ENCODE data around the gene KLC4. TPM values are rescaled to one million over a fixed set of nuclear protein-coding genes. Genes with fewer than 3 reads are reported as not detected.

The KLC4 gene
- total RNA-seq, 1 donor from 2014 or later, result 71.6 TPM

Other genes starting within 250 kb of the KLC4 start
- gene RPL7L1, start 180.0 kb upstream of the KLC4 start, total RNA-seq, result 61.1 TPM
- 0.37 TPM for gene PTCRA, start 143.6 kb upstream of the KLC4 start, total RNA-seq
- gene CNPY3, start 130.2 kb upstream of the KLC4 start, total RNA-seq, result 88.9 TPM
- gene GNMT, start 98.9 kb upstream of the KLC4 start, total RNA-seq, result 0.52 TPM
- 53.0 TPM for gene PEX6, start 80.5 kb upstream of the KLC4 start, total RNA-seq
- gene PPP2R5D, start 75.1 kb upstream of the KLC4 start, total RNA-seq, result 34.9 TPM
- gene MEA1, start 45.7 kb upstream of the KLC4 start, total RNA-seq, result 66.3 TPM
- 93.8 TPM for gene KLHDC3, start 45.4 kb upstream of the KLC4 start, total RNA-seq
- gene RRP36, start 38.0 kb upstream of the KLC4 start, total RNA-seq, result 40.6 TPM
- 29.5 TPM for gene CUL7, start 5.8 kb upstream of the KLC4 start, total RNA-seq
- gene MRPL2, start 197 bp upstream of the KLC4 start, total RNA-seq, result 49.1 TPM
- 30.0 TPM for gene PTK7, start 16.7 kb downstream of the KLC4 start, total RNA-seq
- 50.5 TPM for gene SRF, start 111.6 kb downstream of the KLC4 start, total RNA-seq
- gene CUL9, start 122.6 kb downstream of the KLC4 start, total RNA-seq, result 50.0 TPM
- gene DNPH1, start 169.8 kb downstream of the KLC4 start, total RNA-seq, result 58.2 TPM
- gene TTBK1, start 183.8 kb downstream of the KLC4 start, total RNA-seq, result 1.6 TPM
- 0.37 TPM for gene SLC22A7, start 238.6 kb downstream of the KLC4 start, total RNA-seq
- gene CRIP3, start 249.2 kb downstream of the KLC4 start, total RNA-seq, result 7.3 TPM

Data from mucosa of gallbladder (tissue), 1 donor.